Panc1 (cell line): ENCODE data around the gene PRDX4. TPM values are rescaled to one million over a fixed set of nuclear protein-coding genes. Genes with fewer than 3 reads are reported as not detected.
A peak's percentile ranks its signal among the peaks of the same experiment; 100 is the strongest.

Experiments
- ATAC-seq: fragments of 200-7000 bp; cut with Tn5 transposase; 2 replicates; pipeline ENCODE4 v1.9.1; 2020; ENCODE audit warnings: mild to moderate bottlenecking, moderate library complexity
- BruUV-seq: library from RNA; stranded (reverse); fragments of 400-500 nt; replicated peaks from 2 replicates; lab custom pipeline; 2021; lab: Mats Ljungman, UMichigan
- CTCF ChIA-PET: fragments of 300-600 bp; sonication (Branson Sonifier 250); formaldehyde crosslinking; loops from one replicate; lab custom pipeline; 2022; ENCODE audit warnings: antibody characterized with exemption; lab: Charles Lee
- POLR2A ChIA-PET: fragments of 300-600 bp; sonication (Branson Sonifier 250); formaldehyde crosslinking; loops from one replicate; lab custom pipeline; 2022; ENCODE audit warnings: antibody characterized with exemption; lab: Charles Lee
- DNase-seq: peaks from one replicate; pipeline ENCODE4 v3.0.0-alpha.2; 2010; ENCODE audit warnings: low read depth, low spot score
- H3K27ac ChIP-seq: 2 replicates; pipeline ENCODE4 v1.5.1; 2011; ENCODE audit warnings: mild to moderate bottlenecking, low read length, inconsistent platforms
- H3K27me3 ChIP-seq: fragments of 200-500 bp; sonication (Bioruptor generic); 2 replicates; pipeline ENCODE4 v1.6.0; 2014; ENCODE audit warnings: low read length, inconsistent platforms; ENCODE audit not compliant: control insufficient read depth, insufficient read depth
- H3K36me3 ChIP-seq: fragments of 200-500 bp; sonication (Bioruptor generic); 2 replicates; pipeline ENCODE4 v1.5.1; 2014; ENCODE audit warnings: inconsistent platforms, mild to moderate bottlenecking, low read length, moderate library complexity; ENCODE audit not compliant: control insufficient read depth, insufficient read depth
- H3K4me1 ChIP-seq: 2 replicates; pipeline ENCODE4 v1.5.1; 2011; ENCODE audit warnings: inconsistent platforms, mild to moderate bottlenecking, low read length, moderate library complexity; ENCODE audit not compliant: control insufficient read depth, insufficient read depth
- H3K4me3 ChIP-seq, 2 experiments: 2 replicates each; pipeline ENCODE4 v1.5.1; 2011 to 2012; ENCODE audit warnings: low read depth in 2 of 2, low read length in 2 of 2, mild to moderate bottlenecking in 2 of 2, inconsistent platforms in 1 of 2, moderate library complexity in 1 of 2
- H3K9me3 ChIP-seq: fragments of 200-500 bp; sonication (Bioruptor generic); 2 replicates; pipeline ENCODE4 v1.5.1; 2014; ENCODE audit warnings: low read depth, mild to moderate bottlenecking, inconsistent platforms, low read length, moderate library complexity; ENCODE audit not compliant: control insufficient read depth, insufficient read depth
- POLR2AphosphoS5 ChIP-seq: IDR thresholded peaks from 2 replicates; pipeline ENCODE4 v1.6.1; 2012; ENCODE audit warnings: mild to moderate bottlenecking, low read depth, low read length, moderate library complexity
- SIN3A ChIP-seq: IDR thresholded peaks from 2 replicates; pipeline ENCODE4 v1.6.1; 2012; ENCODE audit warnings: low read depth, mild to moderate bottlenecking, low read length, moderate library complexity, borderline replicate concordance; ENCODE audit not compliant: insufficient read depth
- TCF7L2 ChIP-seq: IDR thresholded peaks from 2 replicates; pipeline ENCODE4 v1.6.1; 2011; ENCODE audit warnings: mild to moderate bottlenecking, low read depth, low read length, inconsistent platforms
- in situ Hi-C: cut with HindIII; loops from 2 replicates; pipeline ENCODE4 v1.10.0; 2016; ENCODE audit warnings: low sequenced_read_pairs, low pct_unique_long_range_greater_than_20kb
- intact Hi-C: fragments of 100-400 bp; cut with micrococcal nuclease; formaldehyde crosslinking; loops from one replicate; pipeline ENCODE4 v1.10.0; 2022; ENCODE audit not compliant: unreplicated experiment
- total RNA-seq: library from RNA; stranded (reverse); gene quantifications from one replicate; pipeline ENCODE4 v1.2.1, GENCODE V29; 2021; ENCODE audit not compliant: unreplicated experiment
- TF ChIP-seq, protein P1 (sequence below), 2 experiments: IDR thresholded peaks; 2 replicates each; pipeline ENCODE4 v1.6.1; 2011 to 2012; ENCODE audit warnings: low read depth in 2 of 2, control low read depth in 1 of 2, low read length in 1 of 2, mild to moderate bottlenecking in 1 of 2, moderate library complexity in 1 of 2; ENCODE audit not compliant: insufficient read depth in 1 of 2
- TF ChIP-seq, protein P2 (sequence below): fragments of 450-650 bp; IDR thresholded peaks from 2 replicates; pipeline ENCODE4 v1.5.1; 2017; ENCODE audit warnings: mild to moderate bottlenecking

Gene PRDX4
- total RNA-seq, 1 experiment from 2014 or later, result 106 TPM

DNA sequence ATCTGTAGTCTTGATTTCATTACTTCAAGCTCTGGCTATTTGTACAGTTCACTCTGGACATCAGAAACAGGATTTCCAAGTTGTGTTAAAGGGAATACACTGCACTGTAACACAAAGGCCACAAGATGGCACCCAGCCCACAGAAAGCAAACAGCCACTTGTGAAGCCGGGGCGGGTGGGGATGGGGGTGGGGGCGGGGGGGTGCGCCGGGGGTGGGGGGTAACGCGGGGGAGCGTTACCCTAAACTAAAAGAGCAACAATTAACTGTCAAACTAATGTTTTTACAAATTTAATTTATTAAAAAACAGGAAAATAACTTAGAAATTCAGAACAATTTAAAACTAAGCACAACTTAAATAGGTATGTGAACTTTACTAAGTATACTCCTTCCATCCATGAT lies 27.3 kb downstream of the PRDX4 start:
- POLR2A ChIA-PET, result no interaction called here
- ATAC-seq, result peak; percentile 78

DNA sequence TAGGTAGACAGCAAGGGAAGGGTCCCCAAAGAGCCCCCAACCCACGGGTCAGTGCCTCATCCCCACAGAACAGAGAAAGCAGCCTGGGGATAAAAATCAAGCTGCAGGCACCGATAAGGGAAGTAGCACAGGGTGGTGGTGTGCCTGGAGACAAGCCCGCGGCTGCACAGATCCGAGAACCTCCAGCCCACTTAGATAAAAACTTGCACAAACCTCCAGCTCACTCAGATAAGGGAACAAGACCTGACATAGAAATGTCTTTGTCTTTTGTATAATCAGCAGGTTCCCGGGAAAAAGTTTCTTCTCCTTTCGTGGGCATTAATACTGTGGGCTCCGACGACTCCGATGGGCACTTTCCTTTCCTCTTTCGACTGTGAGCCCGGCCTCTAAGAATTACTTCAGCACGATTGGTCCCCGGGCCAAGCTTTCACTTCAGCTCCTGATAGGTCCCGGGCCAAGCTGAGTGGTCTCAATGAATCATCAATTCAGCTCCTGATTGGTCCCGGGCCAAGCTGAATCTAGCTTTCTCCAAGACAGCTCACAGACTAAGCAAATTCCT lies 32.4 kb downstream of the PRDX4 start:
- H3K9me3 ChIP-seq, result no peaks in the 10 kb centered on the region
- H3K4me1 ChIP-seq, result no peaks in the 10 kb centered on the region
- intact Hi-C loops, result no loop called here
- no peak for DNase-seq
- no peak for ATAC-seq
- no TSS peak for BruUV-seq
- H3K27ac ChIP-seq, result no peak overlapping the region
- ChIA-PET POLR2A (no interaction called here), CTCF (no interaction called here)
- peaks cover 2% of the 10 kb centered on the region; the same call in 1 of the 2 replicates for H3K36me3 ChIP-seq
- no peak overlapping the region for H3K4me3 ChIP-seq
- H3K27me3 ChIP-seq, result no peaks in the 10 kb centered on the region
- TF ChIP-seq, protein P1, sequence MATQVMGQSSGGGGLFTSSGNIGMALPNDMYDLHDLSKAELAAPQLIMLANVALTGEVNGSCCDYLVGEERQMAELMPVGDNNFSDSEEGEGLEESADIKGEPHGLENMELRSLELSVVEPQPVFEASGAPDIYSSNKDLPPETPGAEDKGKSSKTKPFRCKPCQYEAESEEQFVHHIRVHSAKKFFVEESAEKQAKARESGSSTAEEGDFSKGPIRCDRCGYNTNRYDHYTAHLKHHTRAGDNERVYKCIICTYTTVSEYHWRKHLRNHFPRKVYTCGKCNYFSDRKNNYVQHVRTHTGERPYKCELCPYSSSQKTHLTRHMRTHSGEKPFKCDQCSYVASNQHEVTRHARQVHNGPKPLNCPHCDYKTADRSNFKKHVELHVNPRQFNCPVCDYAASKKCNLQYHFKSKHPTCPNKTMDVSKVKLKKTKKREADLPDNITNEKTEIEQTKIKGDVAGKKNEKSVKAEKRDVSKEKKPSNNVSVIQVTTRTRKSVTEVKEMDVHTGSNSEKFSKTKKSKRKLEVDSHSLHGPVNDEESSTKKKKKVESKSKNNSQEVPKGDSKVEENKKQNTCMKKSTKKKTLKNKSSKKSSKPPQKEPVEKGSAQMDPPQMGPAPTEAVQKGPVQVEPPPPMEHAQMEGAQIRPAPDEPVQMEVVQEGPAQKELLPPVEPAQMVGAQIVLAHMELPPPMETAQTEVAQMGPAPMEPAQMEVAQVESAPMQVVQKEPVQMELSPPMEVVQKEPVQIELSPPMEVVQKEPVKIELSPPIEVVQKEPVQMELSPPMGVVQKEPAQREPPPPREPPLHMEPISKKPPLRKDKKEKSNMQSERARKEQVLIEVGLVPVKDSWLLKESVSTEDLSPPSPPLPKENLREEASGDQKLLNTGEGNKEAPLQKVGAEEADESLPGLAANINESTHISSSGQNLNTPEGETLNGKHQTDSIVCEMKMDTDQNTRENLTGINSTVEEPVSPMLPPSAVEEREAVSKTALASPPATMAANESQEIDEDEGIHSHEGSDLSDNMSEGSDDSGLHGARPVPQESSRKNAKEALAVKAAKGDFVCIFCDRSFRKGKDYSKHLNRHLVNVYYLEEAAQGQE (IDR thresholded peaks at IDR 0.05; ENCODE audit: insufficient read depth in 1 of 2, low read depth in 2 of 2, low read length in 1 of 2), result no peak
- TF ChIP-seq TCF7L2 (no peak), SIN3A (no peak), POLR2AphosphoS5 (no peak)
- TF ChIP-seq, protein P2, sequence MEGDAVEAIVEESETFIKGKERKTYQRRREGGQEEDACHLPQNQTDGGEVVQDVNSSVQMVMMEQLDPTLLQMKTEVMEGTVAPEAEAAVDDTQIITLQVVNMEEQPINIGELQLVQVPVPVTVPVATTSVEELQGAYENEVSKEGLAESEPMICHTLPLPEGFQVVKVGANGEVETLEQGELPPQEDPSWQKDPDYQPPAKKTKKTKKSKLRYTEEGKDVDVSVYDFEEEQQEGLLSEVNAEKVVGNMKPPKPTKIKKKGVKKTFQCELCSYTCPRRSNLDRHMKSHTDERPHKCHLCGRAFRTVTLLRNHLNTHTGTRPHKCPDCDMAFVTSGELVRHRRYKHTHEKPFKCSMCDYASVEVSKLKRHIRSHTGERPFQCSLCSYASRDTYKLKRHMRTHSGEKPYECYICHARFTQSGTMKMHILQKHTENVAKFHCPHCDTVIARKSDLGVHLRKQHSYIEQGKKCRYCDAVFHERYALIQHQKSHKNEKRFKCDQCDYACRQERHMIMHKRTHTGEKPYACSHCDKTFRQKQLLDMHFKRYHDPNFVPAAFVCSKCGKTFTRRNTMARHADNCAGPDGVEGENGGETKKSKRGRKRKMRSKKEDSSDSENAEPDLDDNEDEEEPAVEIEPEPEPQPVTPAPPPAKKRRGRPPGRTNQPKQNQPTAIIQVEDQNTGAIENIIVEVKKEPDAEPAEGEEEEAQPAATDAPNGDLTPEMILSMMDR, result no peak
- in situ Hi-C loops, result no loop called here

More for the DNA sequence above, 27.3 kb downstream of the PRDX4 start:
- no peak overlapping the region for H3K27ac ChIP-seq
- intact Hi-C loops, result loop anchor here (2.0 kb wide), 1 partner anchor 208 kb away; no protein-coding TSS in a partner anchor
- CTCF ChIA-PET, result interaction anchor here (0.7 to 0.8 kb wide), 2 partner anchors 175 to 207 kb away, joined by 3 to 7 read pairs; no protein-coding TSS in a partner anchor
- no peak overlapping the region for H3K4me3 ChIP-seq
- TF ChIP-seq, protein P2, result peak; percentile 66
- no peak for TF ChIP-seq POLR2AphosphoS5
- in situ Hi-C loops, result no loop called here
- H3K4me1 ChIP-seq, result no peaks in the 10 kb centered on the region
- no peaks in the 10 kb centered on the region for H3K36me3 ChIP-seq
- no peaks in the 10 kb centered on the region for H3K9me3 ChIP-seq
- no peaks in the 10 kb centered on the region for H3K27me3 ChIP-seq
- BruUV-seq, result no TSS peak
- peak; percentile 2 for DNase-seq
